SK-N-SH (cell line): ENCODE results near the gene SNX20. TPM values are rescaled to one million over a fixed set of nuclear protein-coding genes. Genes with fewer than 3 reads are reported as not detected.

Experiments used
- CTCF ChIA-PET: fragments of 300-600, 350-600 bp; formaldehyde crosslinking; extraction: SDS; loops from one replicate; lab custom pipeline; 2021; lab: Yijun Ruan, JAX
- POLR2A ChIA-PET: fragments of 350-600 bp; sonication (Branson Sonifier 250); formaldehyde crosslinking; extraction: SDS; loops from one replicate; lab custom pipeline; 2020; ENCODE audit warnings: antibody characterized with exemption, inconsistent platforms; lab: Yijun Ruan, JAX
- DNase-seq: peaks from one replicate; pipeline ENCODE4 v3.0.0; 2012
- H2AFZ ChIP-seq: fragments of 200-600 bp; sonication (generic); 2 replicates; pipeline ENCODE4 v1.8.1; 2016; ENCODE audit warnings: antibody characterized with exemption, mild to moderate bottlenecking, low read depth
- H3F3A ChIP-seq: fragments of 200-600 bp; sonication (generic); replicated peaks from 2 replicates; pipeline ENCODE3; 2016; ENCODE audit warnings: antibody characterized with exemption, mild to moderate bottlenecking; ENCODE audit not compliant: insufficient read depth
- H3K27ac ChIP-seq, 2 experiments: fragments of 200-500 bp in 1 of 2; fragments of 200-600 bp in 1 of 2; sonication (Bioruptor generic) in 1 of 2; sonication (generic), shearing (Covaris generic) in 1 of 2; 2 replicates each; pipeline versions ENCODE4 v1.5.1 to v1.6.1; 2014 to 2016; ENCODE audit warnings: low read depth in 2 of 2, inconsistent platforms in 1 of 2, low read length in 1 of 2, mild to moderate bottlenecking in 1 of 2, mixed read lengths in 1 of 2
- H3K27me3 ChIP-seq: fragments of 200-600 bp; sonication (generic), shearing (Covaris generic); 2 replicates; pipeline ENCODE4 v1.6.1; 2016; ENCODE audit warnings: mixed run types; ENCODE audit not compliant: insufficient read depth
- H3K36me3 ChIP-seq, 2 experiments: fragments of 200-500 bp in 1 of 2; fragments of 200-600 bp in 1 of 2; sonication (Bioruptor generic) in 1 of 2; sonication (generic) in 1 of 2; replicated peaks in 1 of 2; 2 replicates each; pipeline versions ENCODE3 to v1.5.1; 2014 to 2016; ENCODE audit warnings: low read length in 1 of 2, mild to moderate bottlenecking in 1 of 2; ENCODE audit not compliant: insufficient read depth in 2 of 2, control insufficient read depth in 1 of 2
- H3K4me1 ChIP-seq, 2 experiments: fragments of 200-500 bp in 1 of 2; fragments of 200-600 bp in 1 of 2; sonication (Bioruptor generic) in 1 of 2; sonication (generic), shearing (Covaris generic) in 1 of 2; 2 replicates each; pipeline versions ENCODE4 v1.5.1 to v1.6.1; 2014 to 2016; ENCODE audit warnings: low read depth in 1 of 2, low read length in 1 of 2, mixed run types in 1 of 2; ENCODE audit not compliant: insufficient read depth in 2 of 2, control insufficient read depth in 1 of 2
- H3K4me2 ChIP-seq: fragments of 200-600 bp; sonication (generic), shearing (Covaris generic); 2 replicates; pipeline ENCODE4 v1.6.1; 2017; ENCODE audit warnings: mixed run types
- H3K4me3 ChIP-seq, 2 experiments: fragments of 200-500 bp in 1 of 2; fragments of 200-600 bp in 1 of 2; sonication (Bioruptor generic) in 1 of 2; sonication (generic), shearing (Covaris generic) in 1 of 2; 2 replicates each; pipeline versions ENCODE4 v1.5.1 to v1.8.1; 2014 to 2016; ENCODE audit warnings: low read depth in 2 of 2, inconsistent platforms in 1 of 2, low read length in 1 of 2, mild to moderate bottlenecking in 1 of 2, mixed read lengths in 1 of 2, moderate library complexity in 1 of 2
- H3K79me2 ChIP-seq: fragments of 200-600 bp; sonication (generic); 2 replicates; pipeline ENCODE4 v1.8.1; 2017; ENCODE audit warnings: mild to moderate bottlenecking; ENCODE audit not compliant: insufficient read depth
- H3K9ac ChIP-seq: fragments of 200-600 bp; sonication (generic); 2 replicates; pipeline ENCODE4 v1.6.1; 2017; ENCODE audit warnings: mixed run types
- H3K9me2 ChIP-seq: fragments of 200-600 bp; sonication (generic); 2 replicates; pipeline ENCODE4 v1.6.1; 2017; ENCODE audit warnings: mixed run types
- H3K9me3 ChIP-seq: fragments of 200-600 bp; sonication (generic); 2 replicates; pipeline ENCODE4 v1.6.1; 2017; ENCODE audit warnings: mixed run types, mild to moderate bottlenecking, moderate library complexity
- H4K20me1 ChIP-seq: fragments of 200-600 bp; sonication (generic); 2 replicates; pipeline ENCODE4 v1.6.1; 2017; ENCODE audit warnings: mild to moderate bottlenecking, mixed run types; ENCODE audit not compliant: insufficient read depth
- CHD2 ChIP-seq: fragments of 150-350 bp; IDR thresholded peaks from 2 replicates; pipeline ENCODE4 v1.6.1; 2018; ENCODE audit warnings: low read length; ENCODE audit not compliant: partially characterized antibody
- FOXJ3 ChIP-seq: sonication (generic); formaldehyde crosslinking; IDR thresholded peaks from 2 replicates; pipeline ENCODE4 v1.5.1; 2020; ENCODE audit warnings: mild to moderate bottlenecking, missing genetic modification reagents
- FOXM1 ChIP-seq: IDR thresholded peaks from 2 replicates; pipeline ENCODE4 v1.4.0; 2012; ENCODE audit warnings: low read depth, mild to moderate bottlenecking
- GABPA ChIP-seq: IDR thresholded peaks from 2 replicates; pipeline ENCODE4 v1.4.0; 2012; ENCODE audit warnings: low read depth, mild to moderate bottlenecking
- MXI1 ChIP-seq: IDR thresholded peaks from 2 replicates; pipeline ENCODE4 v1.6.1; 2012; ENCODE audit warnings: mild to moderate bottlenecking, low read depth, low read length, improper control_type of control experiment
- NFIC ChIP-seq: IDR thresholded peaks from 2 replicates; pipeline ENCODE4 v1.4.0; 2012; ENCODE audit warnings: borderline replicate concordance
- NRF1 ChIP-seq: IDR thresholded peaks from 2 replicates; pipeline ENCODE4 v1.6.1; 2012; ENCODE audit warnings: low read depth, mild to moderate bottlenecking, low read length
- RAD21 ChIP-seq: IDR thresholded peaks from 2 replicates; pipeline ENCODE4 v1.6.1; 2012; ENCODE audit warnings: mild to moderate bottlenecking, low read length
- SMC3 ChIP-seq: IDR thresholded peaks from 2 replicates; pipeline ENCODE4 v1.6.1; 2012; ENCODE audit warnings: low read depth, low read length, improper control_type of control experiment
- TAF1 ChIP-seq: IDR thresholded peaks from 2 replicates; pipeline ENCODE4 v1.6.1; 2012; ENCODE audit warnings: low read depth, mild to moderate bottlenecking, low read length, moderate library complexity, borderline replicate concordance
- TCF12 ChIP-seq: IDR thresholded peaks from 2 replicates; pipeline ENCODE4 v1.4.0; 2012
- YY1 ChIP-seq: IDR thresholded peaks from 2 replicates; pipeline ENCODE4 v1.4.0; 2012; ENCODE audit warnings: low read depth, mild to moderate bottlenecking
- WGBS: methylation state at CpG from one replicate; pipeline ENCODE4 v1.1.6; 2017; ENCODE audit warnings: low lambda C conversion rate; 5-methylcytosine and 5-hydroxymethylcytosine counted together
- polyA plus RNA-seq, 3 experiments: library from polyadenylated mRNA; depleted of rRNA; stranded (reverse); fragments of >200 nt; gene quantifications; 2 replicates each; pipeline ENCODE4 v1.2.3, GENCODE V29; 2012
- TF ChIP-seq, protein P1 (sequence below): IDR thresholded peaks from 2 replicates; pipeline ENCODE4 v1.6.1; 2012; ENCODE audit warnings: mild to moderate bottlenecking, low read depth, low read length, moderate library complexity
- TF ChIP-seq, protein P2 (sequence below): IDR thresholded peaks from 2 replicates; pipeline ENCODE4 v1.4.0; 2012; ENCODE audit warnings: low read depth, borderline replicate concordance
- TF ChIP-seq, protein P3 (sequence below): IDR thresholded peaks from 2 replicates; pipeline ENCODE4; 2012

SNX20 gene
- polyA plus RNA-seq, 1 of the 3 experiments (the other 2 are of a cell fraction), result not detected

DNA sequence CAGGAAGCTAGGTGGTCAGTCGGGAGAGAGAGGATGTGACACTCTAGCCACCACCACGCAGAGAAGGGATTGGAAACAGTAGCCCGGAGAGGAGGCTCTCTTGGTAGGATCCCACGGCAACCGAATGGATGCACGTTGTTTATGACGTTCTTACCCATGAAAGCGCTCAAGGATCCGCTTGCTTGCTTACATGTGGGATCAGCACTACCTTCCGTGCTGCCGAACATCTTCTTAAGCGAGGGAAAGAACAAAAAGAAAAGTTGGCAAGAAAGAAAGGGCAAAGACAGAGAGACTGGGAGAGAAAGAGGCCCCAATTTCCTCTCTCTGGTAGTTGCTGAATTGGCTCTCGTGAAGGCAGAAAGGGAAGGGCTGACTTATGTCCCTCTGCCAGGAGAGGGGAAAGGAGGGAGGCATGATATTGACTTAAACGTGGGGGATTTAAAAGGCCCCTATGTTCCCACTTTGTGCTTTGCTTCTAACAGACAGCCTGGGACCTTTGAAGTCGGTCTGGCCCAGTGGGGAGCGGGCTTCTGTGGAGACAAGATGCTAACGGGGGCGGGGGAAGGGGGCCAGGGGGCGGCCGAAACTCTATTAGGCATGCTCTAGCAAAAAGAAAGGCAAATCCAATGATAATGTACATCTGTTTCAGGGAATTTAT is 35.4 kb downstream of the SNX20 start:
- H3K79me2 ChIP-seq, result no peaks in the 10 kb centered on the region
- H3K36me3 ChIP-seq, result no peaks in the 10 kb centered on the region
- H4K20me1 ChIP-seq, result no peaks in the 10 kb centered on the region
- H3K4me3 ChIP-seq, result no peak overlapping the region
- no peaks in the 10 kb centered on the region for H3F3A ChIP-seq
- no peak for DNase-seq
- 65% methylated on average over 20 of the region's 20 CpGs for WGBS
- no peaks in the 10 kb centered on the region for H3K9me3 ChIP-seq
- no peak overlapping the region for H2AFZ ChIP-seq
- TF ChIP-seq FOXM1, result no peak
- TF ChIP-seq, protein P1, sequence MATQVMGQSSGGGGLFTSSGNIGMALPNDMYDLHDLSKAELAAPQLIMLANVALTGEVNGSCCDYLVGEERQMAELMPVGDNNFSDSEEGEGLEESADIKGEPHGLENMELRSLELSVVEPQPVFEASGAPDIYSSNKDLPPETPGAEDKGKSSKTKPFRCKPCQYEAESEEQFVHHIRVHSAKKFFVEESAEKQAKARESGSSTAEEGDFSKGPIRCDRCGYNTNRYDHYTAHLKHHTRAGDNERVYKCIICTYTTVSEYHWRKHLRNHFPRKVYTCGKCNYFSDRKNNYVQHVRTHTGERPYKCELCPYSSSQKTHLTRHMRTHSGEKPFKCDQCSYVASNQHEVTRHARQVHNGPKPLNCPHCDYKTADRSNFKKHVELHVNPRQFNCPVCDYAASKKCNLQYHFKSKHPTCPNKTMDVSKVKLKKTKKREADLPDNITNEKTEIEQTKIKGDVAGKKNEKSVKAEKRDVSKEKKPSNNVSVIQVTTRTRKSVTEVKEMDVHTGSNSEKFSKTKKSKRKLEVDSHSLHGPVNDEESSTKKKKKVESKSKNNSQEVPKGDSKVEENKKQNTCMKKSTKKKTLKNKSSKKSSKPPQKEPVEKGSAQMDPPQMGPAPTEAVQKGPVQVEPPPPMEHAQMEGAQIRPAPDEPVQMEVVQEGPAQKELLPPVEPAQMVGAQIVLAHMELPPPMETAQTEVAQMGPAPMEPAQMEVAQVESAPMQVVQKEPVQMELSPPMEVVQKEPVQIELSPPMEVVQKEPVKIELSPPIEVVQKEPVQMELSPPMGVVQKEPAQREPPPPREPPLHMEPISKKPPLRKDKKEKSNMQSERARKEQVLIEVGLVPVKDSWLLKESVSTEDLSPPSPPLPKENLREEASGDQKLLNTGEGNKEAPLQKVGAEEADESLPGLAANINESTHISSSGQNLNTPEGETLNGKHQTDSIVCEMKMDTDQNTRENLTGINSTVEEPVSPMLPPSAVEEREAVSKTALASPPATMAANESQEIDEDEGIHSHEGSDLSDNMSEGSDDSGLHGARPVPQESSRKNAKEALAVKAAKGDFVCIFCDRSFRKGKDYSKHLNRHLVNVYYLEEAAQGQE, result no peak
- no peak for TF ChIP-seq FOXJ3 (CRISPR knock-in tag)
- TF ChIP-seq TCF12, result no peak
- no peak for TF ChIP-seq NFIC
- no peak for TF ChIP-seq NRF1
- TF ChIP-seq, all 33 proteins: peak for 0
- CTCF ChIA-PET, result interaction anchor here (0.6 to 1.3 kb wide), 6 partner anchors 10 to 291 kb away, joined by 3 to 4 read pairs (median 3); no protein-coding TSS in a partner anchor
- Histone ChIP-seq H3K27ac (no peak overlapping the region), H3K4me1 (peaks cover 0 to 4% of the 10 kb centered on the region in 2 experiments; a peak in 1 of 4 replicates), H3K9me2 (no peaks in the 10 kb centered on the region), H3K27me3 (no peaks in the 10 kb centered on the region), H3K9ac (no peak overlapping the region), H3K4me2 (no peak overlapping the region)
- POLR2A ChIA-PET, result no interaction called here

DNA sequence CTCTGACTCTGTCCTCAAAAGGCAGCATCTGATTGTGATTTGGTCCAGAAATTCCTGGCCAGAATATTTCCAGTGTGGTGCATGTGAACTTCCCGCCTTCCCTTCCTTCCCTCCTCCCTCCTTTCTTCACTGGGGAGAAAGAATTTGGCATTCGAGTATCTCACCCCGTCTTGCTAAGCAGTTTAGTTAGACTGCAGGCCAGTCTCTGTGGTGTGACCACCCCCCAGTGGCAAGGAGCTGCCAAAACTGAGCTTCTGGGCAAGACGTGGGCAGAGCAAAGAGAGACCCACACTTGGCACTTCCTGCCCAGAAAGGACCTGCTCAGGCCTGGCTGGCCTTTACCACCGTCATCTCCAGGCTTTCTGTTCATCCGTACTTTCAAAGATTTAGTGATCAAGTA is 36.4 kb downstream of the SNX20 start:
- peak; percentile 61 for DNase-seq
- Histone ChIP-seq H2AFZ (no peak overlapping the region), H3K36me3 (no peaks in the 10 kb centered on the region), H3K9me3 (no peaks in the 10 kb centered on the region), H3K9ac (no peak overlapping the region), H3K4me3 (no peak overlapping the region), H3F3A (no peaks in the 10 kb centered on the region), H3K79me2 (no peaks in the 10 kb centered on the region), H3K9me2 (no peaks in the 10 kb centered on the region), H3K4me1 (peaks cover 0 to 4% of the 10 kb centered on the region in 2 experiments; a peak in 1 of 4 replicates), H4K20me1 (no peaks in the 10 kb centered on the region), H3K27me3 (no peaks in the 10 kb centered on the region), H3K4me2 (no peak overlapping the region), H3K27ac (no peak overlapping the region)
- CTCF ChIA-PET, result interaction anchor here (0.6 to 1.3 kb wide), 8 partner anchors 9 to 272 kb away, joined by 3 to 7 read pairs (median 3); no protein-coding TSS in a partner anchor
- no peak for TF ChIP-seq NRF1
- TF ChIP-seq GABPA, result no peak
- no peak for TF ChIP-seq YY1
- peak; percentile 65 for TF ChIP-seq RAD21
- TF ChIP-seq, protein P2, sequence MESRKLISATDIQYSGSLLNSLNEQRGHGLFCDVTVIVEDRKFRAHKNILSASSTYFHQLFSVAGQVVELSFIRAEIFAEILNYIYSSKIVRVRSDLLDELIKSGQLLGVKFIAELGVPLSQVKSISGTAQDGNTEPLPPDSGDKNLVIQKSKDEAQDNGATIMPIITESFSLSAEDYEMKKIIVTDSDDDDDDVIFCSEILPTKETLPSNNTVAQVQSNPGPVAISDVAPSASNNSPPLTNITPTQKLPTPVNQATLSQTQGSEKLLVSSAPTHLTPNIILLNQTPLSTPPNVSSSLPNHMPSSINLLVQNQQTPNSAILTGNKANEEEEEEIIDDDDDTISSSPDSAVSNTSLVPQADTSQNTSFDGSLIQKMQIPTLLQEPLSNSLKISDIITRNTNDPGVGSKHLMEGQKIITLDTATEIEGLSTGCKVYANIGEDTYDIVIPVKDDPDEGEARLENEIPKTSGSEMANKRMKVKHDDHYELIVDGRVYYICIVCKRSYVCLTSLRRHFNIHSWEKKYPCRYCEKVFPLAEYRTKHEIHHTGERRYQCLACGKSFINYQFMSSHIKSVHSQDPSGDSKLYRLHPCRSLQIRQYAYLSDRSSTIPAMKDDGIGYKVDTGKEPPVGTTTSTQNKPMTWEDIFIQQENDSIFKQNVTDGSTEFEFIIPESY, result no peak
- no peak for TF ChIP-seq CHD2
- TF ChIP-seq TAF1, result no peak
- TF ChIP-seq, protein P3, sequence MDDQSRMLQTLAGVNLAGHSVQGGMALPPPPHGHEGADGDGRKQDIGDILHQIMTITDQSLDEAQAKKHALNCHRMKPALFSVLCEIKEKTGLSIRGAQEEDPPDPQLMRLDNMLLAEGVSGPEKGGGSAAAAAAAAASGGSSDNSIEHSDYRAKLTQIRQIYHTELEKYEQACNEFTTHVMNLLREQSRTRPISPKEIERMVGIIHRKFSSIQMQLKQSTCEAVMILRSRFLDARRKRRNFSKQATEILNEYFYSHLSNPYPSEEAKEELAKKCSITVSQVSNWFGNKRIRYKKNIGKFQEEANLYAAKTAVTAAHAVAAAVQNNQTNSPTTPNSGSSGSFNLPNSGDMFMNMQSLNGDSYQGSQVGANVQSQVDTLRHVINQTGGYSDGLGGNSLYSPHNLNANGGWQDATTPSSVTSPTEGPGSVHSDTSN, result no peak
- TF ChIP-seq MXI1, result no peak
- TF ChIP-seq SMC3, result peak; percentile 16; the same call in 1 of the 2 replicates
- POLR2A ChIA-PET, result interaction anchor here (1.0 kb wide), 1 partner anchor 271 kb away, joined by 3 read pairs; no protein-coding TSS in a partner anchor
- WGBS, result 47% methylated on average over 6 of the region's 6 CpGs
